ENCODE data around the gene SLC26A2.

The SLC26A2 gene

DNA sequence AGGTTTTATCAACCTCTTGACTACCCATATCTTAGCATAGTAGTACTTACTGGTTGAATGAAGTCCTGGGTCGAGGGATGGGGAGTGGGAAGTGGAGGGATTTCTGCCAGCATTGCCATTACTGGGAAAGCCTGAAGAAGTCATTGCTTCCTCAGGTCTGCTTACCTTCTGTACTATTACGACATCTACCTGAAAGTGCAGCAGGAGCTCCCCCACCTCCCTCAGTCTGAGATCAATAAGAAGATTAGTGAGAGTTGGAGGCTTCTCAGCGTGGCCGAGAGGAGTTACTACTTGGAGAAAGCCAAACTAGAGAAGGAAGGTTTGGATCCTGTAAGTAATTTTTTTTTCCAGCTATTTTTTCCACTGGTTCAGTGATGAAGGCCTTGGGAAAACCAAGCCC, 45.8 kb downstream of the SLC26A2 start:
- DNase-seq (ENCODE audit: low read depth) = no peak
- H3K4me3 ChIP-seq (ENCODE audit: low read length) = no peak overlapping the region
- TF ChIP-seq CTCF (conservative IDR thresholded peaks at IDR 0.05; ENCODE audit: low read depth, low read length) = no peak

DNA sequence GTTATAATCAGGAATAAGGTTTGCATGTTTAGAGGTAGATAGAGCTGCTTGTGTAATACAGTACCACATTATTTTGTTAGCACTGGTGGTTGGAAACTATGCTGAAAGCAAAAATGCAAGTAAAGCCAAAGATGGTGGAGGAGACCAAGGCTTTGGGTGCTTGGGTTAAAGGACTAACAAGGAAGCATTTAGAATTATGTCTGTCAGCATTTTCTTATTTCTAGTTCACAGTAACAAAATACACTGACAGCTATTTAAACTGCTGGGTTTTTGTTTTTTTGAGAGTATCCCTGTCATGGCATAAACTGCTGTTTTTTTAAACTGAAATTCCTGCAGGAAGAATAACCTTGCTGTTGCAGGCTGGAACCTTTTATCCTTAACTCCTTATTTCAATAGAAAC, 46.5 kb downstream of the SLC26A2 start:
- no peak for TF ChIP-seq CTCF (conservative IDR thresholded peaks at IDR 0.05; ENCODE audit: low read depth, low read length)
- no peak for DNase-seq (ENCODE audit: low read depth)
- H3K4me3 ChIP-seq (ENCODE audit: low read length) = no peak overlapping the region

- no peak for DNase-seq (ENCODE audit: low read depth)
- H3K4me3 ChIP-seq (ENCODE audit: low read length) = no peak overlapping the region
- TF ChIP-seq CTCF (conservative IDR thresholded peaks at IDR 0.05; ENCODE audit: low read depth, low read length) = no peak
These were observed 49.3 kb downstream of the SLC26A2 start for GRCh38 chr5:150009671-150010387.

GRCh38 chr5:150013931-150014330, 53.4 kb downstream of the SLC26A2 start:
- no peak for DNase-seq (ENCODE audit: low read depth)
- no peak overlapping the region for H3K4me3 ChIP-seq (ENCODE audit: low read length)
- no peak for TF ChIP-seq CTCF (conservative IDR thresholded peaks at IDR 0.05; ENCODE audit: low read depth, low read length)

DNA sequence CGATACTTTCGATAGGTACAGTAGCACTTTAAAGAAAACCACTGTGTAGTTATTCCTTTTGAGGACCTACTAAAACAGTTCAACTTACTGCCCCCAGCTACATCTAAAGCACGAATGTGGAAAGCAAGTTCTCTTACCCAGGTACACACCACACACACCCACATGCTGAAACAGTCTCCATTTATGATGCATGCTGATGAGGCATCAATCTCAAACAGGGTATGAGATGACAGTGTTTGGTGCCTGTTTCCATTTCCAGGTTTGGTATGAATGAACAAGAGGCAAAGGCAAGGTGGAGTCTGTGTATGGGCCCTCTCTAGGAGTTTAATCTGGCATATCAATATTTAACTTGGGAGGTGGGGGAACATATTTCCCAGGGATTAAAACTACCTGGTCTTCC, 53.9 kb downstream of the SLC26A2 start:
- TF ChIP-seq CTCF (conservative IDR thresholded peaks at IDR 0.05; ENCODE audit: low read depth, low read length) = no peak
- H3K4me3 ChIP-seq (ENCODE audit: low read length) = no peak overlapping the region
- DNase-seq (ENCODE audit: low read depth) = no peak

GRCh38 chr5:150015415-150015814, 54.9 kb downstream of the SLC26A2 start:
- H3K4me3 ChIP-seq (ENCODE audit: low read length) = no peak overlapping the region
- no peak for TF ChIP-seq CTCF (conservative IDR thresholded peaks at IDR 0.05; ENCODE audit: low read depth, low read length)
- no peak for DNase-seq (ENCODE audit: low read depth)

DNA sequence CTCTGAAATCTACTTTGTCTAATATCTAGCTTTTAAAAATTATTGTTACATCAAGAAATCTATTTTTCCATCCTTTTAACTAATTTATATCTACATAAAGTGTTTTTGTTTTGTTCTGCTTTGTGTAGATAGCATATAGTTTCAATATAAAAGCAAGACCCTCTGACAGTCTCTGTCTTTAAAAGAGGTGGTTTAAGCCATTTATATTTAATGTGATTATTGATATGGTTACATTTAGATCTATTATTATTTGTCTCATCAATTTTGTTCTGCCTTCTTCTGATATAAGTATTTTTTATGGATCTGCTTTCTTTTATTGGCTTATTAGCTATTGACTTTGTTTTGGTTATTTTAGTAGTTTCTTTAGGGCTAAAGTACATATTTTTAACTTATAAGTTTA, 56.0 kb downstream of the SLC26A2 start:
- TF ChIP-seq CTCF (conservative IDR thresholded peaks at IDR 0.05; ENCODE audit: low read depth, low read length) = no peak
- no peak for DNase-seq (ENCODE audit: low read depth)
- no peak overlapping the region for H3K4me3 ChIP-seq (ENCODE audit: low read length)
